ENCODE measurements around the gene ST8SIA2. TPM values are rescaled to one million over a fixed set of nuclear protein-coding genes. Genes with fewer than 3 reads are reported as not detected.

Gene ST8SIA2
- total RNA-seq, 1 donor from 2014 or later: not detected

GRCh38 chr15:92377083-92377789 lies 16.4 kb upstream of the ST8SIA2 start:
- no peaks in the 10 kb centered on the region for H3K9me3 ChIP-seq
- no peaks in the 10 kb centered on the region for H3K4me1 ChIP-seq
- intact Hi-C loops (cut with DNase I): no loop called here
- H3K36me3 ChIP-seq: no peaks in the 10 kb centered on the region
- no peak overlapping the region for H3K4me3 ChIP-seq
- DNase-seq (ENCODE audit: low spot score in 2 of 2): no peak
- no peak overlapping the region for H3K27ac ChIP-seq
- H3K27me3 ChIP-seq: no peaks in the 10 kb centered on the region
- no peak for TF ChIP-seq CTCF (IDR thresholded peaks at IDR 0.05)

- TF ChIP-seq CTCF (IDR thresholded peaks at IDR 0.05): no peak
- intact Hi-C loops (cut with DNase I): no loop called here
- no peak overlapping the region for H3K27ac ChIP-seq
Observed at GRCh38 chr15:92383519-92384324, 10.0 kb upstream of the ST8SIA2 start.

GRCh38 chr15:92384381-92384780 lies 9.3 kb upstream of the ST8SIA2 start:
- Histone ChIP-seq H3K27ac (no peak overlapping the region), H3K4me1 (no peaks in the 10 kb centered on the region), H3K36me3 (no peaks in the 10 kb centered on the region), H3K4me3 (no peak overlapping the region), H3K27me3 (no peaks in the 10 kb centered on the region), H3K9me3 (no peaks in the 10 kb centered on the region)
- no peak for DNase-seq (ENCODE audit: low spot score in 2 of 2)
- intact Hi-C loops (cut with DNase I): no loop called here
- TF ChIP-seq CTCF (IDR thresholded peaks at IDR 0.05): no peak

More at GRCh38 chr15:92383519-92384324, 10.0 kb upstream of the ST8SIA2 start:
- H3K4me1 ChIP-seq: no peaks in the 10 kb centered on the region
- H3K9me3 ChIP-seq: no peaks in the 10 kb centered on the region
- no peak for DNase-seq (ENCODE audit: low spot score in 2 of 2)
- no peaks in the 10 kb centered on the region for H3K27me3 ChIP-seq
- H3K36me3 ChIP-seq: no peaks in the 10 kb centered on the region
- H3K4me3 ChIP-seq: no peak overlapping the region

- DNase-seq (ENCODE audit: low spot score in 2 of 2): no peak
- Histone ChIP-seq H3K36me3 (no peaks in the 10 kb centered on the region), H3K9me3 (no peaks in the 10 kb centered on the region), H3K27me3 (no peaks in the 10 kb centered on the region), H3K4me1 (no peaks in the 10 kb centered on the region), H3K4me3 (no peak overlapping the region), H3K27ac (no peak overlapping the region)
- no peak for TF ChIP-seq CTCF (IDR thresholded peaks at IDR 0.05)
- intact Hi-C loops (cut with DNase I): no loop called here
Observed at GRCh38 chr15:92385096-92385495, 8.6 kb upstream of the ST8SIA2 start.

GRCh38 chr15:92391640-92392039 lies 2.0 kb upstream of the ST8SIA2 start:
- TF ChIP-seq CTCF (IDR thresholded peaks at IDR 0.05): no peak
- DNase-seq (ENCODE audit: low spot score in 2 of 2): no peak
- Histone ChIP-seq H3K36me3 (no peaks in the 10 kb centered on the region), H3K4me1 (no peaks in the 10 kb centered on the region), H3K9me3 (no peaks in the 10 kb centered on the region), H3K27ac (no peak overlapping the region), H3K27me3 (no peaks in the 10 kb centered on the region), H3K4me3 (no peak overlapping the region)
- intact Hi-C loops (cut with DNase I): no loop called here

All from ascending aorta (tissue), 2 donors.